Measurements from ENCODE around the gene CLIC5.
"Not testable (repeated sequence)": the region's sequence is repeated elsewhere in the genome, so short reads cannot be mapped to it uniquely, and the experiment has no call there.

DNA sequence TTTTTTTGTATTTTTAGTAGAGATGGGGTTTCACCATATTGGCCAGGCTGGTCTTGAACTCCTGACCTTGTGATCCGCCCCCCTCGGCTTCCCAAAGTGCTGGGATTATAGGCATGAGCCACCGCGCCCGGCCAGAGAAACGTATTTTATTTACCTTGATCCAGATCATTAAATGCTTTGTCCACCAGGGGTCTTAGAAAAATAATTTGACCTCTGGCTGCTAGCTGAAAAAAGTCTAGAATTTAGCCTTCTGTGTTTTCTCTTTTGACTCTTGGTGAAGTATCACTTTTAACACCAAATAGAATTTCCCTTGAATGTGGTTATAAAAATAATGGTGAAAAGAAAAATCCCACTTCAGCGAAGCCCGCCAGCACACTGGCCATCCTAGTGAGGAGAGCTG lies 89.2 kb downstream of the CLIC5 start:
- TF ChIP-seq, protein P1, sequence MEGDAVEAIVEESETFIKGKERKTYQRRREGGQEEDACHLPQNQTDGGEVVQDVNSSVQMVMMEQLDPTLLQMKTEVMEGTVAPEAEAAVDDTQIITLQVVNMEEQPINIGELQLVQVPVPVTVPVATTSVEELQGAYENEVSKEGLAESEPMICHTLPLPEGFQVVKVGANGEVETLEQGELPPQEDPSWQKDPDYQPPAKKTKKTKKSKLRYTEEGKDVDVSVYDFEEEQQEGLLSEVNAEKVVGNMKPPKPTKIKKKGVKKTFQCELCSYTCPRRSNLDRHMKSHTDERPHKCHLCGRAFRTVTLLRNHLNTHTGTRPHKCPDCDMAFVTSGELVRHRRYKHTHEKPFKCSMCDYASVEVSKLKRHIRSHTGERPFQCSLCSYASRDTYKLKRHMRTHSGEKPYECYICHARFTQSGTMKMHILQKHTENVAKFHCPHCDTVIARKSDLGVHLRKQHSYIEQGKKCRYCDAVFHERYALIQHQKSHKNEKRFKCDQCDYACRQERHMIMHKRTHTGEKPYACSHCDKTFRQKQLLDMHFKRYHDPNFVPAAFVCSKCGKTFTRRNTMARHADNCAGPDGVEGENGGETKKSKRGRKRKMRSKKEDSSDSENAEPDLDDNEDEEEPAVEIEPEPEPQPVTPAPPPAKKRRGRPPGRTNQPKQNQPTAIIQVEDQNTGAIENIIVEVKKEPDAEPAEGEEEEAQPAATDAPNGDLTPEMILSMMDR (IDR thresholded peaks at IDR 0.05; ENCODE audit: low read length) = not testable (repeated sequence)
- not testable (repeated sequence) for TF ChIP-seq EZH2 (IDR thresholded peaks at IDR 0.05; ENCODE audit: borderline replicate concordance, low read length)
